HG02571 (cell line): Measurements from ENCODE around the gene KCNC3.

Experiments used
- ATAC-seq: cut with Tn5 transposase; IDR thresholded peaks from one replicate; pipeline ENCODE4 v1.9.1; 2021; ENCODE audit warnings: mild to moderate bottlenecking, moderate library complexity; ENCODE audit not compliant: unreplicated experiment

The KCNC3 gene

DNA sequence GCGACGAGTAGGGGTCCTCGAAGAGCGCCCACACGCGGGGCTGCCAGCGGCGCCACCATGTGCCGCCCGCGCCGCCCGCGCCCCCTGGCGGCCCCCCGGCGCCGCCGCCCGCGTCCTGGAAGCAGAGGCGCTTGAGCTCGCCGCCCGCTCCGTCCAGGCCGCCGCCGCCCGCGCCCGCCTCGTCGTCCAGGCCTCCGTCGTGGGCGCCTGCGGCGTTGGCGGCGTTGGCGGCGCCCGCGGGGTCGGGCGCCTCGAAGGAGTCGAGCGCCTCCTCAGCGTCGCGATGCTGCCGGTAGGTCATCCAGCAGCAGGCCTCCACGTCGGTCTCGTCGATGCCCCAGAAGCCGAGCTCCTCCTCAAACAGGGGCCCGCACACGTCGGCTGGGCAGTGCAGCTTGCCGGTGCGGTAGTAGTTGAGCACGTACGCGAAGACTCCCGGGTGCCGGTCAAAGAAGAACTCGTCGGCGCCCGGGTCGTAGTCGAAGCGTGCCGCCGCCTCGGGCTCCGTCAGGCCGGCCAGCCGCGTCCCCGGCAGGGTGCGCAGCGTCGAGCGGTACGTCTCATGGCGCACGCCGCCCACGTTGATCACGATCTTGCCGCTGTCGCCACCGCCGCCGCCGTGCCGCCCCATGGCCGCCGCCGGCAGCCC is 829 bp downstream of the KCNC3 start:
- no peak for ATAC-seq

DNA sequence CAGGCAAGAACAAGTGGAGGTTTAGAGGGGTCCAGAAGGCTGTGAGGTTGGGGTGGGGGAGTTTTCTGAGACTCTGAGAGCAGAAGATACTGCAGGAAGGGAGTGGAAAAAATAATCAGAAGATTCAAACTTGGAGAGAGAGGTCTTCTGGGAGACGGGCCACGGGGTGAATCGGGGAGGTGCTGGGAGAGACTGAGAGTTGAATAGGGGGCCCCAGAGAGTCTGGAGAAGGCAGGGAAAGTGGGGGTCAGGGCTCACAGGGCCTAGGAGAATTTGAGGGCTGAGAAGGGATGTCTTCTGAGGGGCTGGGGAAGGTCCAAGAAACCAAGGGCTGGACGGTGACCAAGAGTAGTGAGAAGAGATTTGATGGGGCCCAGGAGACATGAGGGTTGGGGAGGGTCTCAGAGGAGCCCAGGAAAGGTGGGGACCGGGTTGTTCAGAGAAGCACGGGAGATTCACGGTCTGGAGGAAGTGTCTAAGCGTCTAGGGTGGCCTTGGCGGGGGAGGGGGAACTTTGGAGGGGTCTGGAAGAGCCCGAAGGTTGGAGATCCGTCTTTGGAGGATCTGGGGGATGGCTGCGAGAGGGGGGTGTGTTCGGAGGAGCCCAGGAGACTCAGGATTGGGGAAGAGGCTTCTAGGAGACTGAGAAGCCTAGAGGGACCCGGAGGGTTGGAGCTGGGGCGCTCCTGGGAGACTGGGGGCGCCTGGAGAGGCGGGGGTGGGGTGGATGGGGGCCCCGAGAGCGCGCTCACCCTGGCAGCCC is 1.5 kb downstream of the KCNC3 start:
- no peak for ATAC-seq

DNA sequence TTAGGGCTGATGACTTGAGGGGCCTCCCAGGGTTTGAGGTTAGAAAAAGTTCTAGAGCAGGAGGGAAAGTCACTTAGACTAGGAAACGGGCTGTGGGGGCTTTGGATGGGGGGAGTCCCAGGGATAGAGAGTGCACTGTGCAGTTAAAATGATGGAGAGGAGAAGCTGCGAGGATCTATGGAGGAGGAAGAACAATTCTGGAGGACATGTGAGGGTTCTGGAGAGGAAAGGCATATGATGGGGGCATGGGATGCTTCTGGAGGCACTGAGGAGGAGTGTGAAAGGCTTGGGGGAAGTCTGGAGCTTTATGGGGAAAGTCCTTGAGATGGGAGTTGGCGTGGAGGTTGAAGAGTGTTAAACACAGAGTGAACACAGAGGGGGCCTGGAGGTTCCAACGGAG is 2.2 kb downstream of the KCNC3 start:
- no peak for ATAC-seq

DNA sequence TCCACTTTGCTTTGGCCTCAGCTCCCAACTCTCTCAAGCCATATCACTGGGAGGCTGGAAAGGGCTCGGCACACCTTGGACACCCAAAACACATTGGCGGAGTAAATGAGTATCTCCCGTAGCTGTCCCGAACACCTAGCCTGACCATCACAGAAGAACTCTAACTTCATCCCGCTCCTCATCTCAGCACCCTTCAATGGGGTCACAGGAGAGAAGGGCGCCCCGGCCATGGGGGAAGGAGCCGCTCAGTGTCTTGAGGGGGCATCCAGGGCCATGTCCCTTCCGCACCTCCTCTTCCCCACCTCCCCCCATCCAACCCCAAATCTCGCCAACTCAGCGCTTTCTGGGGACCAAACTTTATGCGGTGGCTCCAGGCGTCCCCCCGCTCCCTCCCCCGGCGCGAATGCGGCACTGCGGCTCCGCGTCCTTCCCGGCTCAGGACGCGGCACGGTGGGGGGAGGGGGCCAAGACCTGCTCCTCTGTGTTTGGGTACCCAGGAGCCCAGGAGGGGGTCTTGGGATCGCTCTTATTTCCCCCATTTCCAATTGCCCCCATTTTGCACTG is 3.0 kb downstream of the KCNC3 start:
- ATAC-seq, result no peak

DNA sequence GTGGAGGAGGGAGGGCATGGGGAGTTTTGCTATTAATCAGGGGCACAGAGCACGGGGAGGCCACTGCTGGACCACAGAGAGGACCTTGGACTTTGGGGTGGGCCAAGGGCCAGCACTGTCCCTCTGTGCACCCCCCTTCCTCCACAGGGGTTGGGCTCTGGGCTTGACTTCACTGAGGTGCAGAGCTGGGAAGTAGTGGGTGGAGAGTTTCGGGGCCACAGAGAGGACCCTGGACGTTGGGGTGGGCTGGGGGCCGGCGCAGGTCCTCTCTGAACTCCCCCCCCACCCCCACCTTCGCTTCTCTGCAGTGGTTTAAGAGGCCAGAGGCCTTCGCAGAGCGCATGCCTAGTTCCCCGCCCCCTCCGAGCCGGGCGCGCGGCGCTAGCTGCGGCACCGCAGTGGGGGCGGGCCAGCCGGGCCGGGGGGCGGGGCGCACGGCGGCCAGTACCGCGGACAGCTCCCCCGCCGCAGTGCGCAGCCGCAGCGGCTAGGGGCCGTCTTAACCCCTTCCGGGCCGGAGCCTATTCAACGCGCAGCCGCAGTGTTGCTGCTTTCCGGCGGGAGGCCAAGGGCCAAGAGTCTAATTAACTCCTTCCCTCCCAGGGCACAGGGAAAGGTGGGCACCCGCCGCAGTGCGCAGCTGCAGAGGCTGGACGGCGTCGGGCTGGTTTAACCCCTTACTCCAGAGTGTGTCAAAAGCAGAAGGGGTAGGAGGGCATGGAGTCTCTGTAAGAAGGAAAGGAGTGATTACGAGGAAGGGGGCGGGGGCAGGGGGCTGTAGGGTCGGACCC is 3.7 kb downstream of the KCNC3 start:
- ATAC-seq, result no peak

DNA sequence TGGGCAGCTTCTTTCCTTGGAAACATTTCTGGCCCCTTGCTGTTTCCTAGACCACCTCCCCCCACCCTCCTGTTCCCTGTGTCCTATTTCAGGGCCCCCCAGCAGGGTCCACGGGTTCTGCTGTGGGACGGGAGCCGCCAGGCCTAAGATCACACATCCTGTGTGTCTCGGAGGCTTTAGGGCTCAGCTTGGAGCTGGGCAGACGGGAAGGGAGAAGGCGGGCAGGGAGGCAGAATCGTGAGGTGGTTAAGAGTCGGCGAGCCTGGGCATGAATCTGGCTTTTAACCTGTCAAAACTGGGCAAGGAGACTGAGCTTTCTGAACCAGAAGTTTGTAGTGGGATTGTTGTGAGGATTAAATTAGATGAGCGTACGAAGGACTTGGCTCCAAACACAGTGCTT is 4.8 kb downstream of the KCNC3 start:
- ATAC-seq, result no peak

DNA sequence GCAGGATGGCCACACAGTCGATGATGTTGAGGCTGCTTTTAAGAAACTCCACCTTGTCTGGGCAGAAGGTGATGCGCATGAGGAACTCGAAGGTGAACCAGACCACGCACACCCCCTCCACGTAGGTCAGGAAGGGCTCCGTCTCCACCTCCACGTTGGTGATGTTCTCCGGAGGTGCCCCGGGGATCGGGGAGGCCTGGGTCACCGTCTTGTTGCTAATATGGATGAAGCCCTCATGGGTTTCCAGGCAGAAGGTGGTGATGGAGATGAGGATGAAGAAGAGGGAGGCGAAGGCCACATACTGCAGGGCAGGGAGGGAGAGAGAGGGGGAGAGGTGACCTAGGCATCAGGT is 5.4 kb downstream of the KCNC3 start:
- ATAC-seq, result no peak

DNA sequence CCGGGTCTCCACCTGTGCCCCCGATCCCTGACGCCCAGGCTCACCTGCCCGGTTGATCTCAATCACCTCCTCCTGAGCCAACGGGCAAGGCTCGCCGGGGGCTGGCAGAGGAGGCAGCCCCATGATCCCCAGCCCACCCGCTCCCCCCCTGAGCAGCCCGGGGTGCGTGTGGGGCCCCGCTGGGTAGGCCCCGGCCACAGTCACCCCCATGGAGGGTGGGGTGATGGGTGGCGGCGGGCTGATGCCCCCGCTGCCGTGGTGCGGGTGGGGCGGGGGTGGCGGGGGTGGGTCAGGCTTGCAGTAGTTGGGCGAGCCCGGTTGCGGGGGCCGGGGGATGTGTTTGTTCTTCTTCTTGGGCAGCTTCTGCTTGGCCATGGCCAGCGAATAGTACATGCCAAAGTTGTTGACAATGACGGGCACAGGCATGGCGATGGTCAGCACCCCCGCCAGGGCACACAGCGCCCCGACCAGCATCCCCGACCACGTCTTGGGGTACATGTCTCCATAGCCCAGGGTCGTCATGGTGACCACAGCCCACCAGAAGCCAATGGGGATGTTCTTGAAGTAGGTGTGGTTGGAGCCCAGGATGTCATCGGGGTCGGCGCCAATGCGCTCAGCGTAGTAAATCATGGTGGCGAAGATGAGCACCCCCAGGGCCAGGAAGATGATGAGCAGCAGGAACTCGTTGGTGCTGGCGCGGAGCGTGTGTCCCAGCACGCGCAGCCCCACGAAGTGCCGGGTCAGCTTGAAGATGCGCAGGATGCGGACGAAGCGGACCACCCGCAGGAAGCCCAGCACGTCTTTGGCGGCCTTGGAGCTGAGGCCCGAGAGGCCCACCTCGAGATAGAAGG is 6.0 kb downstream of the KCNC3 start:
- no peak for ATAC-seq

DNA sequence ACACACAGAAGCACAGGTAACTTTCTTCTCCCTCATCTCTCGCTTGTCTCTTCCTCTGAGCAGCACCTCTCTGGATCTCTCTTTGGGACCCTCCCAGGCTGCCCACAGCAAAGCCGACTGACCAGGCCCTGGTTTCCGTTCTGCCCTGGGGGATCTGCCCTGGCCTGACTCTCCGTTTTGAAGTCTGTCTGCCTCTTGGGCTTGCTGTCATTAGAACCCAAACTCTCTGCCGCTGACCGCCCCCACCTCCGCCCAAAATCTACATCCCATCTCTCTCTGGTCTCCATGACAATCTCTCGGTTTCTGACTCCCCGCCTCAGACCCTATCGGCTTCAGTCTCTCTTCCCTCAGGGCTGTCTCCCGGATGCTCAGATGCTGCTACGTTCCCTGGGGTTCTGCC is 6.9 kb downstream of the KCNC3 start:
- ATAC-seq, result no peak

DNA sequence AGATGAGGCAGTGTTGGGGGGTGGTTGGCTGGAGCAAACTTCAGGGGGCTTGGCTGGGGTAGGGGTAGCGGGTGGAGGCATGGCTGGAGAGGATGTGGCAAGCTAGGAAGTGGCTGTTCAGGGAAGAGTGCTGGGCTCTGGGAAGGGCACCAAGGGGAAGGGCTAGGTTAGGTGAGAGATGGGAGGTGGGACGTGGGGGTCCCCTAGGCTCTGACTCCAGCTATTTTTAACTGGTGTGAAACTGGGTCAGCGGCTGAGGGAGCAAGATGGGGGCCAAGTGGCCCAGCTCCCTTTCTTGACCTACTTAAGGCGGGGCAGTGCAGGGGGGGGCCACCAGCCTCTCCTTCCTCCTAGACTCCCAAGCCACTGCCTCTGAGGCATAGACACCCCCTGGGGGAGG is 7.3 kb downstream of the KCNC3 start:
- ATAC-seq, result no peak

DNA sequence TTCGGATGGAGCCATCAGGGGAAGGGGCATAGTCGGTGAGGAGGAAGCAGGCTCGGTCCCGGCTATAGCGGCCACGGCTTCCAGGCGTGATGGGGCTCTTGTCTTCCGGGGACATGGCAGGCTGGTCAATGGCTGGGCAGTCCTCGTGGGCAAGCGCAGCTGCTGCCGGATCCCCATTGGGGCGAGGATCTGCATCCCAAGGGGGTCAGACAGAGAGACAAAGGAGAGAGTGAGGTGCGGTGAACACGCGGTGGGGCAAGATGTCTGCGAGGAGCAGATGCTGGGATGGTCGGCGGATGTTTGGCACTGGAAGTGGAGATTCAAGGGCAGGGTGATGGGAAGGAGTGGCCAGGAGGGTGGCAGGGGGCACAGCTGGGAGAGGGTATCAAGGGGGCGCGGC is 8.6 kb downstream of the KCNC3 start:
- ATAC-seq, result no peak

DNA sequence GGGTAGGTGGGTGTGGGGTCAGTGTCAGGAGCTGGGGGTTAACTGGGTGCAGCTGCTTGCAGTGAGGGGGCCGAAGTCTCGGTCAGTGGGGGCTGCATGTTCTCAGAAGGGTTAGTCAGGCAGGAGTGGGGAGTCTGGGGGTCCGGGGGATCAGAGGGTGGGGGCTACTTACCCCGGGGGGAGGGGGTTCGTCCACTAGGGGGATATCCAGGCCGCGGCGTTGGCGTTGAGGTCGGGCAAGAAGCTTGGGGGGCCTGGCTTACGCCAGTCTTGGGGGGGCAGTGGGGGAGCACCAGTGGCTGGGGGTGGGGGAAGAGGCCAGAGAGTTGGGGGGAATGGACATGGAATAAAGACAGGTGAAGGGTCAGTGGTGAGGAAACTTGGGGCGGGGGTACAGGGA is 9.1 kb downstream of the KCNC3 start:
- no peak for ATAC-seq

DNA sequence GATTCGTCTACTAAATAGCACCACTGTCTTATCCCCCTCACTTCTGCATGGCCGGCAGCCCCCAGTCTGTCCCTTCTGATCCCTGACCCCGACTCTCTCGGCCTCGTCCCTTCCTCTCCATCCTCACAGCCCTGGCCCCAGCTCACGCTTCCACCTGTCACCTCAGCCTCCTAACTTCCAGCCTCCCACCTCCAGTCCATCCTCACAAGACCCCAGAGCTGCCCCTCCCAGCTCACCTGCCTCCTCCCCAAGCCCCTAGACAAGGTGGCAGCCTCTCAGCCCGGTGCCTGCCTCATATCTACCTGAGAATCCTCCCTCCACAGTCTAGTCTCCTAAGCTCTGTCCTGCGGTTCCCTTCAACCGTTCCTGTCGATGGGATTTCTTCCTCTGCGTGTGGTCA is 10.0 kb downstream of the KCNC3 start:
- no peak for ATAC-seq

DNA sequence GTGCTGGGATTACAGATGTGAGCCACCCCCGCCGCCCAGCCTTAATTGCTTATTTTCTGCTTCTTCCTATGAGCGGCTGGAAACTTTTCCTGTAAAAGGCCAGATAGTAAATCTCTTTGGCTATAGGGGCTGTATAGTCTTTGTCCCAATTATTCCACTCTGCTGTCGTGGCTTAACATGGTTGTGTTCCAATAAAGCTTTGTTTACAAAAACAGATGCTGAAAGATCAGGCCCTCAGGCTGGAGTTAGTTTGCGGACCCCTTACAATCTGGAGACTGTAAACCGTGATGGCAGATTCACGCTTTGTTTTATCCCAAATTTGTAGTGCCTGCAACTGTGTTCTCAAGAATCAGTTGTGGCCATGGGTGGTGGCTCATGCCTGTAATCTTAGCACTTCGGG is 10.7 kb downstream of the KCNC3 start:
- no peak for ATAC-seq

DNA sequence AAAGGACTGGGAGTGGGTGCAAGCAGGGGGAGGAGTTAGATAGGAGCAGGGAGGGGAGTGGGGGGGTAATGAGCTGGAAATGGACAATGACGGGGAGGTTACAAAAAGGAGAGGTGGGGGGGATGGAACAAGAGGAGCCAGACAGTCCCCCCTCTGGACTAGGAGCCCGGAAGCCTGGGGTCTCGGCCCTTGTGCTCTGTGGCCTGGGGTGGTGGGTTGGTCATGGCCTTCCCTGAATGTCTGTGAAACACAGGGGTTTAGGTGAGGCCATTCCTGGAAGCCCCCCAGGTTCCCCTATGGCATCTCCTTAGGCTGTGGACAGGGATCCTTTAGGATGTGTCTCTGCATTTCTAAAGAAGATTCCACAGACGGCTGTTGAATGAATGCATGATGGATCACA is 12.1 kb downstream of the KCNC3 start:
- ATAC-seq, result no peak

DNA sequence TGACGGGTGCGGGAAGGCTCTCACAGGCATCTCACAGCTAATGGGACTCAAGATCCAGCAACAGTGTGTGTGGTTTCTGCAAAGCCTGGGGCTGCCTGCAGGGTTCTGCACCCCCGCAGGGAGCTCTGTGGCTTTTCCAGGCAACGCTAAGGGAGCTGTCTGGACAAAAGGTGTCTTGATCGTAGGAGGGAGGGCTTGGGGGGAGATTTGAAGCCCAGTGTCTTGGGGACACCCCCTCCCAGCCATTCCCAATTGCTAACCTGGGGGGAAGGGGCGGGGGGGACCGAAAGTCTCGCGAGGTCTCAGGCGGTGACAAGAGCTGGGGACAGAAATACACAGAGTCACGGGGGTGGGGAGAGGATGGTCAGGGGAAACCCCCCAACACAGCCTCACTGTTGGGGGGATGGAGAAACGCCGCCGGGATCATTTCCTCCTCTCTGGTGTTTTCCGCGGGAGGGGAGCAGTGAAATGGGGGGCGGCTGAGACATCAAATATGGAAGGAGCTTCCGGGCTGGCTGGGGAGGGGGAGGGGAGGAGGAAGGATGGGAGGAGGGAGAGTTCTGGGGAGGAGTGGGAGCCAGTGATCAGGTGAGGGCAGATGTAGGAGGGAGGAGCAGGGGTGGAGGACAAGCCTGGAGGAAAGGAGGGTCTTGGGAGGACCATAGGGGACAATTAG is 13.3 kb downstream of the KCNC3 start:
- no peak for ATAC-seq

DNA sequence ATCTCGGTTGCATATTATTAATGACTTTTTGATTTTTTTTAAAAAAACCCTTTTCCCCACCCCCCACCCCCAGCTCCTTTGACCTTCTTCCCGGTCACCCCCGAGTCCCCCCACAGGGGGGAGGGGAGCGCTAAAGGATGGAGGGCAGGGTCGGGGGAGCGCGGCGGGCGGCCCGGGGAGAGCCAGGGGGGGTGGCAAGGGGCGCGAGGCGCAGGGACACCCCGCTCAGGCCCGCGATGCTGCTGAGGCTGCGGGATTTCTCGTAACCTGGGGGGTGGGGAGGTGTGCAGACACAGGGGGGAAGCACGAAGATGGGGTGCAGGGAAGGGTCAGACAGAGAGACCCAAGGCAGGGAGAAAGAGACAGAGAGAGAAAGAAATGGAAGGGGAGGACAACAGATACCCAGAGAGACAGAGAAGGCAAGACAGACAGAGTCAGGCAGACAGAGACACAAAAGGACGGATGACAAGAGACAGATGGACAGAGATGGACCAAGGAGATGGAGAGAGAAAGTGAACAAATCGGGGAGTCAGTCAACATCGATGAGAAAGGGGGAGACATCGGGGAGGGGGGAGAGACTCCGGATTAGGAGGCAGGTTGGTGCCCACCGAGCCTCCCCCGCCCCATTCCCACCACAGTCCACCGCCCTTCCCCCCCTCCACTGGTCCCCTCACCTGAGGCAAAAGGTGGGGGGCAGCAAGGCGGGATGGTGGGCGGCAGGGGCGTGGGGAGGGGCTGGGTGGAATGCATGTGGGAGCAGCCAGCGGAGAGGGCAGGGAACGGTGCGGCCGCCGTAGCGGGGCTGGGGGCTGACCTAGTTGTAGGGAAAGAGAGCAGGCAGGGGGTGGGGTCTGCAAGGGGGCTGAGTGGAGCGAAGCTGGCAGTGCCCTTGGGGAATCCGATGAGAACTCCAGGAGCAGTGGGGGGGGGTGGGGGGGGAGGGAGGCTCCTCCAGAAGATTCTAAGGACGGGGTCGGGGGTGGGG is 14.2 kb downstream of the KCNC3 start:
- no peak for ATAC-seq

DNA sequence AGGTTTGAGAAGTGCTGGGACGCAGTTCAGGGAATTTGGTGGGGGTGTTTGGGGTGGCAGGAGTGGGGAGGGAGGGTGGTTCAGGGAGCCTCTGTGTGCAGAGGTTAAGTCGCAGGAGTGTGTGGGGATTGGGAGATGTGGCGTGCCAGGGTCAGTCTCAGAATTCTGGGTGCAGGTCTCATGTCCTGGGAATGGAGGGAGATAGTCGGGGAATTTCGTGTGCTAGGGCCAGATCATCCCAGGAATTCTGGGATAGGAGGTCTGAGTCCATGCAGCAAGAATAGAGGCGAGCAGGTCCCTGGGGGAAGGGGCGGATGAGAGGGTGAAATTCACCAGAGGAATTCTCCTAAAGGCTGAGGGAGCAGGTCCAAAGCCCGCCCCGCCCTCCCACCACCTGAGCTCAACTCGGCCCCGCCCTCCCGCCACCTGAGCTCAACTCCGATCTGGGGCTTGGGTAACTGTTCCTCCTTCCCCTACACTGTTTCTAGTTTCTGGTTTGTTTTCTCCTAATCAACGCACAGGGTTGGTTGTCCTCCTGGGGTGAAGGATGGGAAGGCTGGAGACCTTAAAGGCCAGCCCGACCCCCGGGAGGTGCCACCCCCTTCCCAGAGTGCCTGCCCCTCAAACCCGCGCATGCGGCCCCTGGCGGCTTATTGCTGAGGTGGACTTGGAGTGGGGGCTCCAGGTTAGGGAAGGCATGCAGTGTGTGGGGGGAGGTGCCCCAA is 15.2 kb downstream of the KCNC3 start:
- no peak for ATAC-seq
